H1 (cell line): ENCODE results near the gene ADGRG1. TPM values are rescaled to one million over a fixed set of nuclear protein-coding genes. Genes with fewer than 3 reads are reported as not detected.

Experiments used
- CTCF ChIA-PET: fragments of 300-600 bp; sonication (Branson Sonifier 250); formaldehyde crosslinking; loops from one replicate; lab custom pipeline; 2021; ENCODE audit not compliant: partially characterized antibody; lab: Charles Lee
- POLR2A ChIA-PET: fragments of 300-600 bp; sonication (Branson Sonifier 250); formaldehyde crosslinking; loops from one replicate; lab custom pipeline; 2021; ENCODE audit warnings: inconsistent platforms; ENCODE audit not compliant: partially characterized antibody; lab: Charles Lee
- DNase-seq, 2 experiments: peaks; one replicate each; pipeline versions ENCODE4 v3.0.0 to v3.0.0-alpha.2; 2010 to 2022; ENCODE audit warnings: low spot score in 2 of 2, low read depth in 1 of 2, mixed read lengths in 1 of 2
- FAIRE-seq: peaks from 2 replicates; lab custom pipeline; 2011; peaks lifted over from hg19 to GRCh38; lab: Jason Lieb, UNC
- H2AFZ ChIP-seq: 2 replicates; pipeline ENCODE4 v1.8.1; 2012; ENCODE audit warnings: low read length, inconsistent platforms
- H2AK5ac ChIP-seq: 2 replicates; pipeline ENCODE4 v1.6.1; 2013; ENCODE audit warnings: low read depth, low read length
- H2BK120ac ChIP-seq: replicated peaks from 2 replicates; pipeline ENCODE3; 2013; ENCODE audit warnings: low read depth, low read length, inconsistent platforms
- H2BK12ac ChIP-seq: 2 replicates; pipeline ENCODE4 v1.6.1; 2013; ENCODE audit warnings: low read depth, low read length
- H2BK15ac ChIP-seq: 2 replicates; pipeline ENCODE4 v1.6.1; 2013; ENCODE audit warnings: low read length
- H2BK20ac ChIP-seq: 2 replicates; pipeline ENCODE4 v1.6.1; 2013; ENCODE audit warnings: low read length
- H2BK5ac ChIP-seq: 2 replicates; pipeline ENCODE4 v1.6.1; 2013; ENCODE audit warnings: low read depth, low read length
- H3K14ac ChIP-seq: 2 replicates; pipeline ENCODE4 v1.6.1; 2013; ENCODE audit warnings: inconsistent platforms; ENCODE audit not compliant: insufficient read length
- H3K18ac ChIP-seq: 2 replicates; pipeline ENCODE4 v1.6.1; 2013; ENCODE audit warnings: low read length; ENCODE audit errors: extremely low read depth
- H3K23ac ChIP-seq: 2 replicates; pipeline ENCODE4 v1.6.1; 2013; ENCODE audit warnings: inconsistent platforms; ENCODE audit not compliant: insufficient read length
- H3K23me2 ChIP-seq: 2 replicates; pipeline ENCODE4 v1.6.1; 2013; ENCODE audit warnings: low read depth, low read length
- H3K27ac ChIP-seq: 2 replicates; pipeline ENCODE4 v1.6.1; 2011; ENCODE audit warnings: low read depth, low read length, inconsistent platforms
- H3K27me3 ChIP-seq, 4 experiments: replicated peaks in 1 of 4; 1 replicate in 1 of 4; 2 replicates in 3 of 4; pipeline versions ENCODE4 v1.6.1 to v1.8.1; 2011 to 2013; ENCODE audit warnings: low read length in 3 of 4, mild to moderate bottlenecking in 3 of 4, inconsistent platforms in 2 of 4, mixed read lengths in 2 of 4, moderate library complexity in 1 of 4; ENCODE audit not compliant: control insufficient read depth in 3 of 4, insufficient read depth in 3 of 4; ENCODE audit errors: extremely low read depth in 1 of 4
- H3K36me3 ChIP-seq, 4 experiments: 2 replicates each; pipeline versions ENCODE4 v1.6.1 to v1.8.1; 2011 to 2013; ENCODE audit warnings: mild to moderate bottlenecking in 4 of 4, low read length in 3 of 4, moderate library complexity in 2 of 4, control low read depth in 1 of 4, inconsistent platforms in 1 of 4; ENCODE audit not compliant: insufficient read depth in 4 of 4, control insufficient read depth in 2 of 4
- H3K4ac ChIP-seq: replicated peaks from 2 replicates; pipeline ENCODE3; 2013; ENCODE audit warnings: low read length, low read depth, mixed read lengths, inconsistent platforms; ENCODE audit not compliant: insufficient read length
- H3K4me1 ChIP-seq, 4 experiments: replicated peaks in 1 of 4; 1 replicate in 1 of 4; 2 replicates in 3 of 4; pipeline versions ENCODE4 v1.6.1 to v1.8.1; 2011 to 2013; ENCODE audit warnings: low read length in 3 of 4, inconsistent platforms in 2 of 4, mixed read lengths in 1 of 4; ENCODE audit not compliant: insufficient read depth in 4 of 4, control insufficient read depth in 3 of 4
- H3K4me2 ChIP-seq, 2 experiments: 2 replicates each; pipeline versions ENCODE4 v1.6.1 to v1.8.1; 2011 to 2013; ENCODE audit warnings: low read depth in 2 of 2, low read length in 2 of 2, control low read depth in 1 of 2, inconsistent platforms in 1 of 2, mild to moderate bottlenecking in 1 of 2; ENCODE audit not compliant: insufficient read depth in 1 of 2
- H3K4me3 ChIP-seq, 4 experiments: fragments of 200-600, 300-600 bp in 1 of 4; sonication (generic), shearing (Covaris generic), sonication (Bioruptor Twin) in 1 of 4; 2 replicates each; pipeline versions ENCODE4 v1.5.1 to v1.8.1; 2011 to 2016; ENCODE audit warnings: low read length in 4 of 4, low read depth in 3 of 4, control low read depth in 2 of 4, inconsistent platforms in 2 of 4, mild to moderate bottlenecking in 2 of 4, mixed read lengths in 1 of 4, moderate library complexity in 1 of 4; ENCODE audit not compliant: insufficient read depth in 2 of 4; ENCODE audit errors: extremely low read depth in 1 of 4
- H3K56ac ChIP-seq: replicated peaks from 2 replicates; pipeline ENCODE3; 2013; ENCODE audit warnings: low read depth, mild to moderate bottlenecking, mixed read lengths, low read length, inconsistent platforms; ENCODE audit not compliant: insufficient read length
- H3K79me1 ChIP-seq: 2 replicates; pipeline ENCODE4 v1.6.1; 2013; ENCODE audit warnings: low read depth, low read length, control low read depth
- H3K79me2 ChIP-seq, 2 experiments: 2 replicates each; pipeline versions ENCODE4 v1.6.1 to v1.8.1; 2012 to 2013; ENCODE audit warnings: low read length in 2 of 2, mild to moderate bottlenecking in 2 of 2, inconsistent platforms in 1 of 2; ENCODE audit not compliant: insufficient read depth in 2 of 2, control insufficient read depth in 1 of 2
- H3K9ac ChIP-seq, 4 experiments: replicated peaks in 1 of 4; 1 replicate in 1 of 4; 2 replicates in 3 of 4; pipeline versions ENCODE4 v1.6.1 to v1.8.1; 2011 to 2013; ENCODE audit warnings: low read depth in 3 of 4, low read length in 3 of 4, control low read depth in 2 of 4, mild to moderate bottlenecking in 2 of 4, moderate library complexity in 2 of 4, inconsistent platforms in 1 of 4; ENCODE audit errors: extremely low read depth in 1 of 4
- H3K9me3 ChIP-seq, 2 experiments: 2 replicates each; pipeline versions ENCODE4 v1.6.1 to v1.8.1; 2012 to 2013; ENCODE audit warnings: mild to moderate bottlenecking in 2 of 2, moderate library complexity in 2 of 2, control low read depth in 1 of 2, inconsistent platforms in 1 of 2, low read depth in 1 of 2, low read length in 1 of 2, mixed read lengths in 1 of 2; ENCODE audit not compliant: insufficient read depth in 2 of 2
- H4K20me1 ChIP-seq, 2 experiments: replicated peaks in 1 of 2; 2 replicates each; pipeline versions ENCODE3 to v1.8.1; 2011 to 2013; ENCODE audit warnings: inconsistent platforms in 2 of 2, low read length in 2 of 2, mild to moderate bottlenecking in 1 of 2; ENCODE audit not compliant: insufficient read depth in 2 of 2, control insufficient read depth in 1 of 2
- H4K5ac ChIP-seq: 2 replicates; pipeline ENCODE4 v1.6.1; 2013; ENCODE audit warnings: low read length, low read depth, mixed read lengths, inconsistent platforms; ENCODE audit not compliant: insufficient read length
- H4K8ac ChIP-seq: 2 replicates; pipeline ENCODE4 v1.8.0; 2013; ENCODE audit warnings: mild to moderate bottlenecking, moderate library complexity, low read length, inconsistent platforms; ENCODE audit not compliant: insufficient read depth; ENCODE audit errors: extremely low read depth
- H4K91ac ChIP-seq: replicated peaks from 2 replicates; pipeline ENCODE3; 2013; ENCODE audit warnings: low read length, mixed read lengths, inconsistent platforms; ENCODE audit not compliant: insufficient read length
- BCL11A ChIP-seq, 2 experiments: IDR thresholded peaks; one replicate each; pipeline ENCODE4 v1.6.1; 2011; ENCODE audit warnings: low read depth in 2 of 2, low read length in 2 of 2, mild to moderate bottlenecking in 2 of 2
- CHD1 ChIP-seq: IDR thresholded peaks from 2 replicates; pipeline ENCODE4 v1.6.1; 2012; ENCODE audit warnings: low read depth, low read length, improper control_type of control experiment
- EGR1 ChIP-seq: IDR thresholded peaks from 2 replicates; pipeline ENCODE4 v1.6.1; 2011; ENCODE audit warnings: low read depth, low read length, borderline replicate concordance
- EP300 ChIP-seq, 2 experiments: IDR thresholded peaks; 1 replicate in 1 of 2; 2 replicates in 1 of 2; pipeline ENCODE4 v1.6.1; 2011 to 2012; ENCODE audit warnings: low read depth in 2 of 2, low read length in 2 of 2, mild to moderate bottlenecking in 2 of 2, borderline replicate concordance in 1 of 2, inconsistent platforms in 1 of 2, moderate library complexity in 1 of 2
- FOSL1 ChIP-seq: IDR thresholded peaks from 2 replicates; pipeline ENCODE4 v1.6.1; 2011; ENCODE audit warnings: mild to moderate bottlenecking, low read depth, low read length, moderate library complexity; ENCODE audit not compliant: insufficient read depth
- HDAC2 ChIP-seq, 2 experiments: fragments of 300-600 bp in 1 of 2; sonication (generic) in 1 of 2; IDR thresholded peaks; 2 replicates each; pipeline ENCODE4 v1.6.1; 2011 to 2012; ENCODE audit warnings: low read depth in 2 of 2, low read length in 2 of 2, mild to moderate bottlenecking in 2 of 2, moderate library complexity in 2 of 2, borderline replicate concordance in 1 of 2, inconsistent platforms in 1 of 2
- JUN ChIP-seq: IDR thresholded peaks from 2 replicates; pipeline ENCODE4 v1.6.1; 2011; ENCODE audit warnings: low read depth, mild to moderate bottlenecking, improper control_type of control experiment, low read length
- KDM4A ChIP-seq: IDR thresholded peaks from one replicate; pipeline ENCODE4 v1.7.1; 2012; ENCODE audit warnings: low read depth, mild to moderate bottlenecking, moderate library complexity, low read length, inconsistent platforms; ENCODE audit not compliant: severe bottlenecking
- MAX ChIP-seq: IDR thresholded peaks from 2 replicates; pipeline ENCODE4 v1.6.1; 2012; ENCODE audit warnings: inconsistent platforms
- NRF1 ChIP-seq: IDR thresholded peaks from 2 replicates; pipeline ENCODE4 v1.6.1; 2011; ENCODE audit warnings: mild to moderate bottlenecking, low read depth, low read length, improper control_type of control experiment
- RFX5 ChIP-seq: IDR thresholded peaks from 2 replicates; pipeline ENCODE4 v1.6.1; 2011; ENCODE audit warnings: low read depth, low read length, improper control_type of control experiment, borderline replicate concordance
- SP1 ChIP-seq: IDR thresholded peaks from 2 replicates; pipeline ENCODE4 v1.6.1; 2011; ENCODE audit warnings: low read depth, low read length
- WGBS, 2 experiments: shearing (Covaris generic) in 1 of 2; methylation state at CpG; one replicate each; pipeline versions ENCODE4 v1.1.6 to v1.1.7; 2013 to 2015; ENCODE audit warnings: low lambda C conversion rate in 2 of 2, mixed read lengths in 2 of 2, inconsistent platforms in 1 of 2, low coverage in 1 of 2, missing lambda C conversion rate in 1 of 2; ENCODE audit not compliant: insufficient replicate concordance in 2 of 2, insufficient coverage in 1 of 2, insufficient read length in 1 of 2; ENCODE audit errors: extremely low coverage in 1 of 2, missing lambda C conversion rate in 1 of 2; 5-methylcytosine and 5-hydroxymethylcytosine counted together
- polyA plus RNA-seq, 7 experiments: library from polyadenylated mRNA; depleted of rRNA in 3 of 7; stranded (reverse) in 5 of 7; unstranded in 2 of 7; fragments of >200 nt in 5 of 7; fragments of 200-250 nt in 2 of 7; gene quantifications; 1 replicate in 5 of 7; 2 replicates in 1 of 7; 4 replicates in 1 of 7; pipeline versions ENCODE4 v1.2.1 to v1.2.3, GENCODE V29; 2011 to 2013; ENCODE audit warnings: missing spikeins in 2 of 7, mixed read lengths in 2 of 7
- total RNA-seq: library from RNA; stranded (reverse); fragmentation: NEBNext Ultra II Directional; extraction: Animal tissue kit (Norgen Biotek cat#: 25700); gene quantifications from 2 replicates; pipeline ENCODE4 v1.2.1, GENCODE V29; 2021

The ADGRG1 gene
- total and polyA plus RNA-seq, 2 of the 8 experiments (the other 6 are each of a cell fraction or from before 2014, with no cell fraction given): 1.3 to 2.6 TPM

- no peak overlapping the region; the same call in 1 of the 2 replicates for H2AK5ac ChIP-seq
- no peak overlapping the region for H3K4me3 ChIP-seq
- CTCF ChIA-PET: interaction anchor here (0.7 to 1.2 kb wide), 5 partner anchors 14 to 94 kb away, joined by 3 to 6 read pairs (median 3); partner anchors contain the start of gene ADGRG3
- no peak overlapping the region for H3K27ac ChIP-seq
- no peak overlapping the region for H2BK5ac ChIP-seq
- H3K4me2 ChIP-seq: no peak overlapping the region
- no peak overlapping the region for H3K23ac ChIP-seq
- H3K18ac ChIP-seq: no peak overlapping the region
- H2BK12ac ChIP-seq: no peak overlapping the region
- H3K36me3 ChIP-seq: no peaks in the 10 kb centered on the region
- peaks cover 0 to 12% (median 2%) of the 10 kb centered on the region in 4 experiments; a peak in 2 of 7 replicates for H3K4me1 ChIP-seq
- no peak overlapping the region; the same call in 1 of the 2 replicates for H4K8ac ChIP-seq
- 88% methylated on average over 8 of the region's 8 CpGs; no CpG with 5 or more reads in 1 of the 2 experiments for WGBS, 2 experiments
- no peaks in the 10 kb centered on the region for H3K23me2 ChIP-seq
- H3K27me3 ChIP-seq: no peaks in the 10 kb centered on the region
- no peak for FAIRE-seq
- H2BK20ac ChIP-seq: no peak overlapping the region
- no peak overlapping the region for H3K9ac ChIP-seq
- no peaks in the 10 kb centered on the region for H3K79me1 ChIP-seq
- H3K56ac ChIP-seq: no peak overlapping the region
- H3K9me3 ChIP-seq: no peaks in the 10 kb centered on the region
- H4K5ac ChIP-seq: no peak overlapping the region
- TF ChIP-seq CHD1 (no peak), EGR1 (no peak), HDAC2 (IDR thresholded peaks at IDR 0.05; ENCODE audit: borderline replicate concordance in 1 of 2, low read depth in 2 of 2, low read length in 2 of 2) (no peak), SP1 (no peak), MAX (no peak), JUN (no peak), EP300 (IDR thresholded peaks at IDR 0.05; ENCODE audit: borderline replicate concordance in 1 of 2, low read depth in 2 of 2, low read length in 2 of 2) (no peak), BCL11A (IDR thresholded peaks at IDR 0.05; ENCODE audit: low read depth in 2 of 2, low read length in 2 of 2) (no peak), KDM4A (no peak), NRF1 (no peak), FOSL1 (no peak), RFX5 (no peak)
- H4K20me1 ChIP-seq: no peaks in the 10 kb centered on the region
- no peaks in the 10 kb centered on the region for H3K79me2 ChIP-seq
- H2AFZ ChIP-seq: no peak overlapping the region
- POLR2A ChIA-PET: interaction anchor here (1.5 to 3.3 kb wide), 2 partner anchors 8 to 9 kb away, joined by 4 to 19 read pairs; no protein-coding TSS in a partner anchor
- no peak for DNase-seq
- no peak overlapping the region for H3K4ac ChIP-seq
- no peak overlapping the region for H3K14ac ChIP-seq
- H4K91ac ChIP-seq: no peak overlapping the region
- H2BK15ac ChIP-seq: no peak overlapping the region
- H2BK120ac ChIP-seq: no peak overlapping the region
Observed at GRCh38 chr16:57684626-57685358, 56.4 kb downstream of the ADGRG1 start.
